Thoracic aorta (tissue), 2 donors: ENCODE measurements around the gene PRKCZ. TPM values are rescaled to one million over a fixed set of nuclear protein-coding genes. Genes with fewer than 3 reads are reported as not detected.
"Not testable (repeated sequence)": the region's sequence is repeated elsewhere in the genome, so short reads cannot be mapped to it uniquely, and the experiment has no call there.

Experiments used
- ATAC-seq: fragments of 150-250 bp; one replicate; pipeline ENCODE4 v1.8.0; 2017; ENCODE audit warnings: low read depth; ENCODE audit not compliant: insufficient number of reproducible peaks, low FRiP score
- DNase-seq: peaks from one replicate; pipeline ENCODE4 v3.0.0-alpha.2; 2020; ENCODE audit warnings: low spot score
- H3K27ac ChIP-seq, 2 donors: fragments of 200-600 bp; sonication (generic); 1 replicate in 1 of 2; 2 replicates in 1 of 2; pipeline ENCODE4 v1.5.1; 2016; ENCODE audit warnings: mild to moderate bottlenecking in 2 of 2, moderate library complexity in 2 of 2
- H3K27me3 ChIP-seq: fragments of 200-600 bp; sonication (generic); replicated peaks from 2 replicates; pipeline ENCODE4 v1.6.0; 2016; ENCODE audit warnings: mild to moderate bottlenecking; ENCODE audit not compliant: insufficient read depth
- H3K36me3 ChIP-seq: fragments of 200-600 bp; sonication (generic); one replicate; pipeline ENCODE4 v1.5.1; 2016
- H3K4me1 ChIP-seq, 2 donors: fragments of 200-600 bp; sonication (generic); 1 replicate in 1 of 2; 2 replicates in 1 of 2; pipeline versions ENCODE4 v1.5.1 to v1.6.0; 2016; ENCODE audit warnings: low read depth in 2 of 2, mild to moderate bottlenecking in 1 of 2; ENCODE audit not compliant: control insufficient read depth in 1 of 2
- H3K4me3 ChIP-seq: fragments of 200-600 bp; sonication (generic); 2 replicates; pipeline ENCODE4 v1.5.1; 2016; ENCODE audit warnings: mild to moderate bottlenecking
- H3K9me3 ChIP-seq: fragments of 200-600 bp; sonication (generic); 2 replicates; pipeline ENCODE4 v1.5.1; 2016
- total RNA-seq, 2 donors: library from RNA; depleted of rRNA; stranded (reverse); fragments of >200 nt; gene quantifications; one replicate each; pipeline versions ENCODE4 v1.1.0 to v1.2.3, GENCODE V29; 2016
- TF ChIP-seq, protein P1 (sequence below): fragments of 200-600 bp; sonication (generic); IDR thresholded peaks from one replicate; pipeline ENCODE4 v1.5.1; 2019; ENCODE audit warnings: antibody characterized with exemption

The PRKCZ gene
- total RNA-seq, 2 donors from 2014 or later = 0.68 TPM; not detected in 1

DNA sequence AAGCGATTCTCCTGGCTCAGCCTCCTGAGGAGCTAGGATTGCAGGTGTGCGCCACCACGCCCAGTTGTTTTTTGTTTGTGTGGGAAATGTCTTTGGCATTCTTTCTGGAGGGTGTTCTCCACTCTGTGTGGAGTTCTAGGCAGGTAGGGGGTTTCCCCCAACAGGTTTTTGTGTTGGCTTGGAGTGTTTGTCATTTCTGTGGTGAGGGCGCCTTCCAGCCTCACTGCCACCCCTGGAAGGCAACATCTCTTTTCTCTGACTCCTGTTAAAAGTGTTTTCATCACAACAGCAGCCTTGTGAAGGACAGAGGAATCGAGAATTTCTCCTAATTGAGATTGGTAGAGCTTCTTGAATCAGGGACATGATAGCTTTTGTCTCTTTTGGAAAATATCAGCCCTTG lies 69.7 kb downstream of the PRKCZ start:
- Histone ChIP-seq H3K27ac (no peak overlapping the region), H3K4me1 (peaks cover 0 to 5% of the 10 kb centered on the region in 2 donors), H3K9me3 (no peaks in the 10 kb centered on the region), H3K27me3 (no peaks in the 10 kb centered on the region), H3K36me3 (no peaks in the 10 kb centered on the region), H3K4me3 (no peak overlapping the region)
- TF ChIP-seq, protein P1, sequence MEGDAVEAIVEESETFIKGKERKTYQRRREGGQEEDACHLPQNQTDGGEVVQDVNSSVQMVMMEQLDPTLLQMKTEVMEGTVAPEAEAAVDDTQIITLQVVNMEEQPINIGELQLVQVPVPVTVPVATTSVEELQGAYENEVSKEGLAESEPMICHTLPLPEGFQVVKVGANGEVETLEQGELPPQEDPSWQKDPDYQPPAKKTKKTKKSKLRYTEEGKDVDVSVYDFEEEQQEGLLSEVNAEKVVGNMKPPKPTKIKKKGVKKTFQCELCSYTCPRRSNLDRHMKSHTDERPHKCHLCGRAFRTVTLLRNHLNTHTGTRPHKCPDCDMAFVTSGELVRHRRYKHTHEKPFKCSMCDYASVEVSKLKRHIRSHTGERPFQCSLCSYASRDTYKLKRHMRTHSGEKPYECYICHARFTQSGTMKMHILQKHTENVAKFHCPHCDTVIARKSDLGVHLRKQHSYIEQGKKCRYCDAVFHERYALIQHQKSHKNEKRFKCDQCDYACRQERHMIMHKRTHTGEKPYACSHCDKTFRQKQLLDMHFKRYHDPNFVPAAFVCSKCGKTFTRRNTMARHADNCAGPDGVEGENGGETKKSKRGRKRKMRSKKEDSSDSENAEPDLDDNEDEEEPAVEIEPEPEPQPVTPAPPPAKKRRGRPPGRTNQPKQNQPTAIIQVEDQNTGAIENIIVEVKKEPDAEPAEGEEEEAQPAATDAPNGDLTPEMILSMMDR = no peak
- no peak for DNase-seq
- ATAC-seq = no peak

GRCh38 chr1:2121101-2121691 lies 71.0 kb downstream of the PRKCZ start:
- Histone ChIP-seq H3K27me3 (no peaks in the 10 kb centered on the region), H3K27ac (no peak overlapping the region), H3K4me3 (no peak overlapping the region), H3K9me3 (no peaks in the 10 kb centered on the region), H3K4me1 (peaks cover 0 to 14% of the 10 kb centered on the region in 2 donors), H3K36me3 (no peaks in the 10 kb centered on the region)
- ATAC-seq = no peak
- TF ChIP-seq, protein P1 = no peak
- no peak for DNase-seq

GRCh38 chr1:2121794-2122193 lies 71.6 kb downstream of the PRKCZ start:
- not testable (repeated sequence) for DNase-seq, ATAC-seq, H3K9me3 ChIP-seq, H3K27ac ChIP-seq, H3K27me3 ChIP-seq, H3K4me3 ChIP-seq, H3K36me3 ChIP-seq
- peaks cover 0 to 14% of the 10 kb centered on the region in 2 donors for H3K4me1 ChIP-seq

DNA sequence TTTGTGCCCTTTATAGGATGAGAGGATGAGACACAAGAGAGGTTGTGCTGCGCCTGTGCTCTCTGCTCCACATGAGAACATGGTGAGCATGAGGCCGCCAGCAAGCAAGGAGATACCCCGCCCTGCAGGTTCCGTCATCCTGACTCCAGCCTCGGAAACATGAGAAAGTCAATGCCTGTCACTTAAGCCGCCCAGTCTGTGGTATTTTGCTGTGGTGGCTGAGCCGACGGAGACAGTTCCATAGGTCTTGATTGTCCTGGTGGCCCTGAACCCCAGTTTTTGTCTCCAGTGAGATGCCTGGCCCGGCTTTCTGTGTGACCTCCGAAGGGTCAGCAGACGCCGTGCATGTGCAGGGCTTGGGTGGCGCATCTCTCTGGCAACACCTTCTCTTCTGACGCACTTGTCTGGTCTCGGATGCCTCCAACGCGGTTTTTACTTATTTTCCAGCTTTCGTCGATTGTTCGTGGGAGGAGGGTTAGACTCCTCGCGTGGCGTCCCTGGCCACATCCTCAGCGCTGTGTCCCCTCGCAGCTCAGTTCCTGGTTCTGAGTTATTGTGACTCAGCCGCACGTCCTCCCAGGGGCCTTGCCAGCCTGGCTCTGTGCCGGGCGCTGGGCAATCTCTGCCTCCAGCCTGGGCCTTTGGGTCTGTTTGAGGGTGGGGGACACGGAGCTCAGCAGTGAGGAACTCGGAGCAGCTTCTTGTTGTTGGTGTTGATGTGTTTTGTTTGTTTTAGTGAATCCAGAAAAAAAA lies 74.4 kb downstream of the PRKCZ start:
- peaks cover 0 to 14% of the 10 kb centered on the region in 2 donors for H3K4me1 ChIP-seq
- TF ChIP-seq, protein P1 = no peak
- H3K9me3 ChIP-seq = no peaks in the 10 kb centered on the region
- DNase-seq (no peak), ATAC-seq (no peak)
- peak overlapping the region in 1 of 2 donors; percentile 24 for H3K27ac ChIP-seq
- H3K36me3 ChIP-seq = no peaks in the 10 kb centered on the region
- no peaks in the 10 kb centered on the region for H3K27me3 ChIP-seq
- no peak overlapping the region for H3K4me3 ChIP-seq

GRCh38 chr1:2125350-2126211 lies 75.4 kb downstream of the PRKCZ start:
- Histone ChIP-seq H3K9me3 (no peaks in the 10 kb centered on the region), H3K4me1 (peaks cover 0 to 14% of the 10 kb centered on the region in 2 donors), H3K27me3 (no peaks in the 10 kb centered on the region), H3K36me3 (no peaks in the 10 kb centered on the region), H3K4me3 (no peak overlapping the region), H3K27ac (peak overlapping the region; percentile 11 to 24)
- no peak for ATAC-seq
- no peak for DNase-seq
- TF ChIP-seq, protein P1 = no peak
